HepG2 (cell line): ENCODE results near the gene TSPYL1. TPM values are rescaled to one million over a fixed set of nuclear protein-coding genes. Genes with fewer than 3 reads are reported as not detected.

ENCODE experiments used
- AHDC1 ChIP-seq: sonication (generic); formaldehyde crosslinking; IDR thresholded peaks from 2 replicates; pipeline ENCODE4 v1.5.1; 2020; ENCODE audit warnings: mild to moderate bottlenecking, missing genetic modification reagents, borderline replicate concordance
- DMTF1 ChIP-seq: sonication (generic); formaldehyde crosslinking; IDR thresholded peaks from 2 replicates; pipeline ENCODE4 v1.4.0; 2020; ENCODE audit warnings: mild to moderate bottlenecking, missing genetic modification reagents
- FOSL1 ChIP-seq: sonication (generic); formaldehyde crosslinking; IDR thresholded peaks from 2 replicates; pipeline ENCODE4 v1.9.0; 2021; ENCODE audit warnings: missing genetic modification reagents, borderline replicate concordance
- RELA ChIP-seq: sonication (generic); formaldehyde crosslinking; IDR thresholded peaks from 2 replicates; pipeline ENCODE4 v1.4.0; 2020; ENCODE audit warnings: missing genetic modification reagents
- RERE ChIP-seq: IDR thresholded peaks from 2 replicates; pipeline ENCODE4 v1.6.1; 2016; ENCODE audit warnings: low read depth, missing genetic modification reagents, missing compliant biosample characterization
- RXRB ChIP-seq: IDR thresholded peaks from 2 replicates; pipeline ENCODE4 v1.6.1; 2016; ENCODE audit warnings: borderline replicate concordance, missing genetic modification reagents, missing compliant biosample characterization
- TFAP4 ChIP-seq: sonication (generic); IDR thresholded peaks from 2 replicates; pipeline ENCODE4 v1.6.1; 2016; ENCODE audit warnings: low read depth, borderline replicate concordance
- THAP11 ChIP-seq: IDR thresholded peaks from 2 replicates; pipeline ENCODE4 v1.6.1; 2016; ENCODE audit warnings: missing biosample characterization, missing genetic modification reagents
- XBP1 ChIP-seq: sonication (generic); formaldehyde crosslinking; IDR thresholded peaks from 2 replicates; pipeline ENCODE4 v1.5.0; 2020; ENCODE audit warnings: missing genetic modification reagents
- ZNF501 ChIP-seq: sonication (generic); formaldehyde crosslinking; IDR thresholded peaks from 2 replicates; pipeline ENCODE4 v1.5.1; 2020; ENCODE audit warnings: mild to moderate bottlenecking, moderate library complexity, missing genetic modification reagents
- ZNF749 ChIP-seq: sonication (generic); formaldehyde crosslinking; IDR thresholded peaks from 2 replicates; pipeline ENCODE4 v1.8.0; 2022; ENCODE audit warnings: mild to moderate bottlenecking, missing genetic modification reagents, moderate library complexity, borderline replicate concordance
- ZNF775 ChIP-seq: sonication (generic); formaldehyde crosslinking; IDR thresholded peaks from 2 replicates; pipeline ENCODE4 v1.4.0; 2020; ENCODE audit warnings: missing genetic modification reagents, mild to moderate bottlenecking, moderate library complexity, borderline replicate concordance
- ZSCAN25 ChIP-seq: sonication (generic); formaldehyde crosslinking; IDR thresholded peaks from 2 replicates; pipeline ENCODE4 v1.8.0; 2022; ENCODE audit warnings: mild to moderate bottlenecking, missing genetic modification reagents
- polyA plus RNA-seq, 8 experiments: library from polyadenylated mRNA; depleted of rRNA in 3 of 8; stranded (reverse) in 7 of 8; unstranded in 1 of 8; fragments of >200 nt; fragmentation: Illumina TruSeq in 4 of 8; extraction: Trizol in 4 of 8; gene quantifications; 2 replicates each; pipeline versions ENCODE4 v1.2.1 to v1.2.3, GENCODE V29; 2011 to 2016; ENCODE audit warnings: low read depth in 4 of 8, missing spikeins in 1 of 8, mixed read lengths in 1 of 8; ENCODE audit not compliant: insufficient read depth in 1 of 8
- total RNA-seq, 5 experiments: library from RNA; depleted of rRNA; stranded (reverse); fragments of >200 nt; fragmentation: Illumina TruSeq; extraction: Trizol; gene quantifications; 2 replicates each; pipeline ENCODE4 v1.2.3, GENCODE V29; 2016; ENCODE audit warnings: low read depth in 1 of 5

TSPYL1 gene
- total and polyA plus RNA-seq, 2 of the 13 experiments (the other 11 are each of a cell fraction or from before 2014, with no cell fraction given), result 28.3 to 93.0 TPM

- TF ChIP-seq DMTF1 (0 out of 2 replicates have a peak, but pooled peaks have one; percentile 19), AHDC1 (CRISPR knock-in tag) (peak; percentile 49; the same call in 1 of the 2 replicates), RELA (0 out of 2 replicates have a peak, but pooled peaks have one; percentile 1), ZNF749 (CRISPR knock-in tag) (no peak), ZNF775 (CRISPR knock-in tag) (no peak), ZSCAN25 (CRISPR knock-in tag) (peak; percentile 74; the same call in 1 of the 2 replicates), ZNF501 (CRISPR knock-in tag) (peak; percentile 90), THAP11 (peak; percentile 71), TFAP4 (peak; percentile 37; the same call in 1 of the 2 replicates), RERE (no peak), XBP1 (CRISPR knock-in tag) (no peak), RXRB (CRISPR knock-in tag) (peak; percentile 48; the same call in 1 of the 2 replicates), FOSL1 (CRISPR knock-in tag) (no peak)
These were observed 26.0 kb downstream of the TSPYL1 start, which contains the start of gene TSPYL4 (continued) for GRCh38 chr6:116253505-116254296.
